Calu3 (cell line): Measurements from ENCODE around the gene PPP1R12B. TPM values are rescaled to one million over a fixed set of nuclear protein-coding genes. Genes with fewer than 3 reads are reported as not detected.
"Not testable (repeated sequence)": the region's sequence is repeated elsewhere in the genome, so short reads cannot be mapped to it uniquely, and the experiment has no call there.

Experiments used
- BruUV-seq: library from RNA; stranded (reverse); fragments of 400-500 nt; replicated peaks from 2 replicates; lab custom pipeline; 2021; lab: Mats Ljungman, UMichigan
- CTCF ChIA-PET: fragments of 300-600 bp; sonication (Branson Sonifier 250); formaldehyde crosslinking; loops from one replicate; lab custom pipeline; 2022; ENCODE audit warnings: antibody characterized with exemption; lab: Charles Lee
- DNase-seq: peaks from one replicate; pipeline ENCODE4 v3.0.0; 2022
- H3K27ac Mint-ChIP-seq: one replicate; pipeline ENCODE4 v1.8.0; 2022; ENCODE audit warnings: mixed read lengths; ENCODE audit not compliant: unreplicated experiment
- H3K27me3 Mint-ChIP-seq: one replicate; pipeline ENCODE4 v1.8.0; 2022; ENCODE audit warnings: mixed read lengths; ENCODE audit not compliant: unreplicated experiment
- H3K36me3 Mint-ChIP-seq: one replicate; pipeline ENCODE4 v1.8.0; 2022; ENCODE audit warnings: mild to moderate bottlenecking, moderate library complexity, mixed read lengths; ENCODE audit not compliant: insufficient read depth, unreplicated experiment
- H3K4me1 Mint-ChIP-seq: one replicate; pipeline ENCODE4 v1.8.0; 2022; ENCODE audit warnings: mild to moderate bottlenecking, low read depth, mixed read lengths; ENCODE audit not compliant: unreplicated experiment
- H3K4me3 Mint-ChIP-seq: one replicate; pipeline ENCODE4 v1.8.0; 2022; ENCODE audit warnings: mild to moderate bottlenecking, low read depth, moderate library complexity, mixed read lengths; ENCODE audit not compliant: unreplicated experiment
- H3K9me3 Mint-ChIP-seq: one replicate; pipeline ENCODE4 v1.8.0; 2022; ENCODE audit warnings: low read depth, mixed read lengths; ENCODE audit not compliant: unreplicated experiment
- intact Hi-C: fragments of 100-400 bp; cut with micrococcal nuclease; formaldehyde crosslinking; loops from one replicate; pipeline ENCODE4 v1.10.0; 2022; ENCODE audit not compliant: unreplicated experiment
- total RNA-seq: library from RNA; stranded (reverse); gene quantifications from 2 replicates; pipeline ENCODE4 v1.2.3, GENCODE V29; 2022
- TF ChIP-seq, protein P1 (sequence below): fragments of 200-600 bp; IDR thresholded peaks from one replicate; pipeline ENCODE4 v1.8.0; 2022; ENCODE audit warnings: antibody characterized with exemption; ENCODE audit not compliant: unreplicated experiment

Gene PPP1R12B
- total RNA-seq, 1 experiment from 2014 or later = 31.8 TPM

GRCh38 chr1:202459470-202460142 lies 111.1 kb downstream of the PPP1R12B start:
- CTCF ChIA-PET = interaction anchor here (0.6 to 0.7 kb wide), 3 partner anchors 17 to 141 kb away, joined by 5 to 7 read pairs (median 7); no protein-coding TSS in a partner anchor
- peaks cover 80% of the 10 kb centered on the region for H3K4me1 Mint-ChIP-seq
- not testable (repeated sequence) for DNase-seq, H3K9me3 Mint-ChIP-seq, H3K27ac Mint-ChIP-seq, H3K27me3 Mint-ChIP-seq, BruUV-seq, H3K36me3 Mint-ChIP-seq, H3K4me3 Mint-ChIP-seq
- intact Hi-C loops = loop anchor here (5.0 to 10.0 kb wide), 3 partner anchors 112 to 258 kb away; partner anchors contain the start of gene PPP1R12B

- intact Hi-C loops = loop anchor here (5.0 to 10.0 kb wide), 2 partner anchors 115 to 257 kb away; no protein-coding TSS in a partner anchor
- not testable (repeated sequence) for H3K36me3 Mint-ChIP-seq, DNase-seq, H3K27ac Mint-ChIP-seq, H3K4me3 Mint-ChIP-seq, H3K9me3 Mint-ChIP-seq, BruUV-seq, H3K27me3 Mint-ChIP-seq
- CTCF ChIA-PET = interaction anchor here (0.6 to 0.7 kb wide), 3 partner anchors 16 to 140 kb away, joined by 5 to 7 read pairs (median 7); no protein-coding TSS in a partner anchor
- peaks cover 80% of the 10 kb centered on the region for H3K4me1 Mint-ChIP-seq
These were observed 111.6 kb downstream of the PPP1R12B start for GRCh38 chr1:202460143-202460495.

DNA sequence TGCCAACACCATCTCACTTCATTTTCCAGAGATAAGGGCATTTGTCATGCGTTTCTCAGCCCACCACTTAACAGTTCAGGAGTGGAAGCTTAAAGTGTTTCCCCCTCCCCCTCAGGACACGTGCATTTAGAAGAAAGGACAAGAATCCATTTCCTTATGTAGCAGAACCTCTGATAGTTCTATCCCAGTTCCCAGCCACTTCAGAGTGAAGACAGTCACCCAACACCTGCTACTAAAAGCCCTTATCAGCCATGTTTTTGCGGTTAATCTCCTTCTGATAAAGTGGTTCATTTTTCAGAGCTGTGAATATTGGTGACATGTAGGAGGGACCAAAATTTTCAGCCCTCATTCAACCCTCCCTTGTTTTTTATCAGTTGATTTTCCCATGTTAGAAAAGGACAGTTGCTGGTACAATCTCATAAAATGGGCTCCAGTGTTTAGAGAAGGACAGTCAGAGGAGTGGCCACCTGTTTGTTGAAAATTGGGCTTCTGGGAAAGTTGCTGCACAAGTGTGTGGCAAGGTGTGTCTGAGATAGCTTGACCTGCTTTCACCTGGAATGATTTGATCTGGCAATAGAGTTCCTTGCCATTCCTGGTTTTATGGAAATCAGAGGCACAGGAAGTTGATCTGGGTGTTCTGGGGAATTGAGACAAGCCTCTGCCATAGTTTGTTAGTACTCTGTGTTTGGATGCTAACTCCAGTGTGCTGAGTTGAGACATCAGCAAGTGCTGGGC lies 114.0 kb downstream of the PPP1R12B start:
- intact Hi-C loops = loop anchor here (5.0 to 10.0 kb wide), 2 partner anchors 112 to 255 kb away; no protein-coding TSS in a partner anchor
- no peak for DNase-seq
- H3K9me3 Mint-ChIP-seq = no peaks in the 10 kb centered on the region
- CTCF ChIA-PET = interaction anchor here (0.6 to 0.8 kb wide), 2 partner anchors 9 to 145 kb away, joined by 3 read pairs; no protein-coding TSS in a partner anchor
- peak overlapping the region; percentile 2 for H3K4me3 Mint-ChIP-seq
- BruUV-seq = no TSS peak
- H3K4me1 Mint-ChIP-seq = peaks cover 77% of the 10 kb centered on the region
- TF ChIP-seq, protein P1, sequence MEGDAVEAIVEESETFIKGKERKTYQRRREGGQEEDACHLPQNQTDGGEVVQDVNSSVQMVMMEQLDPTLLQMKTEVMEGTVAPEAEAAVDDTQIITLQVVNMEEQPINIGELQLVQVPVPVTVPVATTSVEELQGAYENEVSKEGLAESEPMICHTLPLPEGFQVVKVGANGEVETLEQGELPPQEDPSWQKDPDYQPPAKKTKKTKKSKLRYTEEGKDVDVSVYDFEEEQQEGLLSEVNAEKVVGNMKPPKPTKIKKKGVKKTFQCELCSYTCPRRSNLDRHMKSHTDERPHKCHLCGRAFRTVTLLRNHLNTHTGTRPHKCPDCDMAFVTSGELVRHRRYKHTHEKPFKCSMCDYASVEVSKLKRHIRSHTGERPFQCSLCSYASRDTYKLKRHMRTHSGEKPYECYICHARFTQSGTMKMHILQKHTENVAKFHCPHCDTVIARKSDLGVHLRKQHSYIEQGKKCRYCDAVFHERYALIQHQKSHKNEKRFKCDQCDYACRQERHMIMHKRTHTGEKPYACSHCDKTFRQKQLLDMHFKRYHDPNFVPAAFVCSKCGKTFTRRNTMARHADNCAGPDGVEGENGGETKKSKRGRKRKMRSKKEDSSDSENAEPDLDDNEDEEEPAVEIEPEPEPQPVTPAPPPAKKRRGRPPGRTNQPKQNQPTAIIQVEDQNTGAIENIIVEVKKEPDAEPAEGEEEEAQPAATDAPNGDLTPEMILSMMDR = no peak
- no peaks in the 10 kb centered on the region for H3K36me3 Mint-ChIP-seq
- H3K27ac Mint-ChIP-seq = peak overlapping the region; percentile 32
- H3K27me3 Mint-ChIP-seq = no peaks in the 10 kb centered on the region

GRCh38 chr1:202464153-202464742 lies 115.7 kb downstream of the PPP1R12B start:
- intact Hi-C loops = loop anchor here (2.0 to 10.0 kb wide), 3 partner anchors 37 to 253 kb away; no protein-coding TSS in a partner anchor

DNA sequence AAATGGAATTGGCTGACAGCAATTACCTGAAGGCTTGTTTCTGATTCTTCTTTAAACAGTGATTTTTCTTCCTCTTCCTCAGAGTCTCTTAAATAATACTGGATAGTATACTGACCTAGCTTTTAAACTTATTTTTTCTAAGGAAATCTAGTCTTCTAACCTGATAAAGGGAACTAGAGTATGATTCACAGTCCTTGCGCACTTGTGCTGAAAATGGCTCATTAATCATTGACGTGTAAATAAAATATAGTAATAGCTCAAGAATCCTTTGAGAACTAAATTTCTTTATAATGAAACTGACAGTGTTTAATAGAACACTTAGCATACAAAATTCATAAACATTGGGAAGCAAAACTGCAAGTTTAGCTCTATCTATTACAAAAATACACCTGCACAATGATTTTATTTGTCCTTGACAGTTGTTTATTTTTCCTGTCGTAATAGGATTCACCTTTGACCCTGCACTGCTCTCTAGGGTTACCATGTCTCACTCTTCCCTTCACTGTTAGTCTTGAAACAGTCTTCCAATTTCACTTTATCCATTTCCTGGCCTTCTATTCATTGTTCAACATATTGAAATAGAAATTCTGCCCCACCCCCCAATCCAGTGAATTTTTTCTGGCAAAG lies 117.3 kb downstream of the PPP1R12B start:
- H3K4me1 Mint-ChIP-seq = peaks cover 62% of the 10 kb centered on the region
- DNase-seq = peak; percentile 26
- H3K9me3 Mint-ChIP-seq, BruUV-seq, H3K27me3 Mint-ChIP-seq, H3K36me3 Mint-ChIP-seq: not testable (repeated sequence)
- intact Hi-C loops = loop anchor here (2.0 to 10.0 kb wide), 2 partner anchors 35 to 109 kb away; no protein-coding TSS in a partner anchor
- H3K4me3 Mint-ChIP-seq = peak overlapping the region; percentile 32
- CTCF ChIA-PET = interaction anchor here (0.6 to 1.3 kb wide), 7 partner anchors 9 to 320 kb away, joined by 3 to 6 read pairs (median 3); no protein-coding TSS in a partner anchor
- H3K27ac Mint-ChIP-seq = peak overlapping the region; percentile 38

More at GRCh38 chr1:202464153-202464742, 115.7 kb downstream of the PPP1R12B start:
- DNase-seq = peak; percentile 37
- CTCF ChIA-PET = interaction anchor here (0.6 to 1.3 kb wide), 10 partner anchors 20 to 255 kb away, joined by 4 to 32 read pairs (median 6); no protein-coding TSS in a partner anchor
- TF ChIP-seq, protein P1 = peak; percentile 70
- BruUV-seq, H3K36me3 Mint-ChIP-seq, H3K4me3 Mint-ChIP-seq, H3K9me3 Mint-ChIP-seq, H3K27me3 Mint-ChIP-seq: not testable (repeated sequence)
- H3K4me1 Mint-ChIP-seq = peaks cover 75% of the 10 kb centered on the region
- H3K27ac Mint-ChIP-seq = peak overlapping the region; percentile 19

- BruUV-seq, H3K9me3 Mint-ChIP-seq, H3K36me3 Mint-ChIP-seq, H3K27me3 Mint-ChIP-seq, DNase-seq: not testable (repeated sequence)
- intact Hi-C loops = loop anchor here (10.0 kb wide), 1 partner anchor 108 kb away; no protein-coding TSS in a partner anchor
- peaks cover 62% of the 10 kb centered on the region for H3K4me1 Mint-ChIP-seq
- CTCF ChIA-PET = interaction anchor here (0.6 to 1.3 kb wide), 7 partner anchors 10 to 320 kb away, joined by 3 to 6 read pairs (median 3); no protein-coding TSS in a partner anchor
- H3K27ac Mint-ChIP-seq = peak overlapping the region; percentile 38
- H3K4me3 Mint-ChIP-seq = peak overlapping the region; percentile 32
These were observed 117.8 kb downstream of the PPP1R12B start for GRCh38 chr1:202466339-202466738.

DNA sequence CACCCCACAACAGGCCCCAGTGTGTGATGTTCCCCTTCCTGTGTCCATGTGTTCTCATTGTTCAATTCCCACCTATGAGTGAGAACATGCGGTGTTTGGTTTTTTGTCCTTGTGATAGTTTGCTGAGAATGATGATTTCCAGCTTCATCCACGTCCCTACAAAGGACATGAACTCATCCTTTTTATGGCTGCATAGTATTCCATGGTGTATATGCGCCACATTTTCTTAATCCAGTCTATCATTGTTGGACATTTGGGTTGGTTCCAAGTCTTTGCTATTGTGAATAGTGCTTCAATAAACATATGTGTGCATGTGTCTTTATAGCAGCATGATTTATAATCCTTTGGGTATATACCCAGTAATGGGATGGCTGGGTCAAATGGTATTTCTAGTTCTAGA lies 118.9 kb downstream of the PPP1R12B start:
- H3K27ac Mint-ChIP-seq, DNase-seq, BruUV-seq, H3K4me3 Mint-ChIP-seq, H3K36me3 Mint-ChIP-seq, H3K27me3 Mint-ChIP-seq, CTCF ChIA-PET, H3K9me3 Mint-ChIP-seq: not testable (repeated sequence)
- peaks cover 57% of the 10 kb centered on the region for H3K4me1 Mint-ChIP-seq
- intact Hi-C loops = loop anchor here (10.0 kb wide), 1 partner anchor 107 kb away; no protein-coding TSS in a partner anchor
